SK-N-SH (cell line): ENCODE data around the gene IL9R.

Experiments
- CHD2 ChIP-seq: fragments of 150-350 bp; IDR thresholded peaks from 2 replicates; pipeline ENCODE4 v1.6.1; 2018; ENCODE audit warnings: low read length; ENCODE audit not compliant: partially characterized antibody
- GABPA ChIP-seq: IDR thresholded peaks from 2 replicates; pipeline ENCODE4 v1.4.0; 2012; ENCODE audit warnings: low read depth, mild to moderate bottlenecking
- JUND ChIP-seq: IDR thresholded peaks from 2 replicates; pipeline ENCODE4 v1.4.0; 2012
- MXI1 ChIP-seq: IDR thresholded peaks from 2 replicates; pipeline ENCODE4 v1.6.1; 2012; ENCODE audit warnings: mild to moderate bottlenecking, low read depth, low read length, improper control_type of control experiment
- POLR2AphosphoS5 ChIP-seq: IDR thresholded peaks from 2 replicates; pipeline ENCODE4 v1.6.1; 2012; ENCODE audit warnings: low read depth, low read length
- RCOR1 ChIP-seq: fragments of 150-350 bp; IDR thresholded peaks from 2 replicates; pipeline ENCODE4 v1.6.1; 2017; ENCODE audit warnings: antibody characterized with exemption, low read length
- RFX5 ChIP-seq: IDR thresholded peaks from 2 replicates; pipeline ENCODE4 v1.6.1; 2012; ENCODE audit warnings: mild to moderate bottlenecking, improper control_type of control experiment, low read length
- SMC3 ChIP-seq: IDR thresholded peaks from 2 replicates; pipeline ENCODE4 v1.6.1; 2012; ENCODE audit warnings: low read depth, low read length, improper control_type of control experiment
- TF ChIP-seq, protein P1 (sequence below): fragments of 200-600 bp; sonication (generic); IDR thresholded peaks from 2 replicates; pipeline ENCODE4 v1.6.1; 2017; ENCODE audit warnings: antibody characterized with exemption, mild to moderate bottlenecking, moderate library complexity
- TF ChIP-seq, protein P2 (sequence below): IDR thresholded peaks from 2 replicates; pipeline ENCODE4 v1.6.1; 2012; ENCODE audit warnings: mild to moderate bottlenecking, low read depth, low read length, moderate library complexity

DNA sequence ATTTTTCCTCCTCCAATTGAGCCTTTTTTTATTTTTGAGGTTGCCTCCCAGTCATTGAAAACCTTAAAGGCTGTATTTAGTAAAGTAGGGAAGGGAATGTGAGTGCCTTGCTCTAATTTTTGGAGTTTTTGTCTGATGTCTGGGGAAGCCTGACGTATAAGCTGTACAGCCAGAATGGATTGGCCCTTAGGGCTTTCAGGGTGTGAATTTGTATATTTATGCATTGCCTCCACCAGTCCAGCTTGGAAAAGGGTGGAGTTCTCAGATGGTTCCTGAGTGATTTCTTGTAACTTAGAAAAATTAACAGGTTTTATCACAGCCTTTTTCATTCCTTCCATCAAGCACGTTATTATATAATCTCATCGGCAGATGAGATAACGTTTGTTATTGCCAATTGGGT is 8.6 kb upstream of the IL9R start:
- TF ChIP-seq RCOR1: no peak
- TF ChIP-seq, protein P1, sequence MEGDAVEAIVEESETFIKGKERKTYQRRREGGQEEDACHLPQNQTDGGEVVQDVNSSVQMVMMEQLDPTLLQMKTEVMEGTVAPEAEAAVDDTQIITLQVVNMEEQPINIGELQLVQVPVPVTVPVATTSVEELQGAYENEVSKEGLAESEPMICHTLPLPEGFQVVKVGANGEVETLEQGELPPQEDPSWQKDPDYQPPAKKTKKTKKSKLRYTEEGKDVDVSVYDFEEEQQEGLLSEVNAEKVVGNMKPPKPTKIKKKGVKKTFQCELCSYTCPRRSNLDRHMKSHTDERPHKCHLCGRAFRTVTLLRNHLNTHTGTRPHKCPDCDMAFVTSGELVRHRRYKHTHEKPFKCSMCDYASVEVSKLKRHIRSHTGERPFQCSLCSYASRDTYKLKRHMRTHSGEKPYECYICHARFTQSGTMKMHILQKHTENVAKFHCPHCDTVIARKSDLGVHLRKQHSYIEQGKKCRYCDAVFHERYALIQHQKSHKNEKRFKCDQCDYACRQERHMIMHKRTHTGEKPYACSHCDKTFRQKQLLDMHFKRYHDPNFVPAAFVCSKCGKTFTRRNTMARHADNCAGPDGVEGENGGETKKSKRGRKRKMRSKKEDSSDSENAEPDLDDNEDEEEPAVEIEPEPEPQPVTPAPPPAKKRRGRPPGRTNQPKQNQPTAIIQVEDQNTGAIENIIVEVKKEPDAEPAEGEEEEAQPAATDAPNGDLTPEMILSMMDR: no peak
- no peak for TF ChIP-seq MXI1
- no peak for TF ChIP-seq GABPA
- TF ChIP-seq CHD2: no peak
- no peak for TF ChIP-seq RFX5
- no peak for TF ChIP-seq SMC3
- TF ChIP-seq POLR2AphosphoS5: no peak
- no peak for TF ChIP-seq JUND
- TF ChIP-seq, protein P2, sequence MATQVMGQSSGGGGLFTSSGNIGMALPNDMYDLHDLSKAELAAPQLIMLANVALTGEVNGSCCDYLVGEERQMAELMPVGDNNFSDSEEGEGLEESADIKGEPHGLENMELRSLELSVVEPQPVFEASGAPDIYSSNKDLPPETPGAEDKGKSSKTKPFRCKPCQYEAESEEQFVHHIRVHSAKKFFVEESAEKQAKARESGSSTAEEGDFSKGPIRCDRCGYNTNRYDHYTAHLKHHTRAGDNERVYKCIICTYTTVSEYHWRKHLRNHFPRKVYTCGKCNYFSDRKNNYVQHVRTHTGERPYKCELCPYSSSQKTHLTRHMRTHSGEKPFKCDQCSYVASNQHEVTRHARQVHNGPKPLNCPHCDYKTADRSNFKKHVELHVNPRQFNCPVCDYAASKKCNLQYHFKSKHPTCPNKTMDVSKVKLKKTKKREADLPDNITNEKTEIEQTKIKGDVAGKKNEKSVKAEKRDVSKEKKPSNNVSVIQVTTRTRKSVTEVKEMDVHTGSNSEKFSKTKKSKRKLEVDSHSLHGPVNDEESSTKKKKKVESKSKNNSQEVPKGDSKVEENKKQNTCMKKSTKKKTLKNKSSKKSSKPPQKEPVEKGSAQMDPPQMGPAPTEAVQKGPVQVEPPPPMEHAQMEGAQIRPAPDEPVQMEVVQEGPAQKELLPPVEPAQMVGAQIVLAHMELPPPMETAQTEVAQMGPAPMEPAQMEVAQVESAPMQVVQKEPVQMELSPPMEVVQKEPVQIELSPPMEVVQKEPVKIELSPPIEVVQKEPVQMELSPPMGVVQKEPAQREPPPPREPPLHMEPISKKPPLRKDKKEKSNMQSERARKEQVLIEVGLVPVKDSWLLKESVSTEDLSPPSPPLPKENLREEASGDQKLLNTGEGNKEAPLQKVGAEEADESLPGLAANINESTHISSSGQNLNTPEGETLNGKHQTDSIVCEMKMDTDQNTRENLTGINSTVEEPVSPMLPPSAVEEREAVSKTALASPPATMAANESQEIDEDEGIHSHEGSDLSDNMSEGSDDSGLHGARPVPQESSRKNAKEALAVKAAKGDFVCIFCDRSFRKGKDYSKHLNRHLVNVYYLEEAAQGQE: no peak
